Pancreas (tissue), 10 donors: ENCODE results near the gene NECAB3. TPM values are rescaled to one million over a fixed set of nuclear protein-coding genes. Genes with fewer than 3 reads are reported as not detected.
"Not testable (repeated sequence)": the region's sequence is repeated elsewhere in the genome, so short reads cannot be mapped to it uniquely, and the experiment has no call there.

ENCODE experiments used
- ATAC-seq, 4 donors: fragments of 200-7000 bp; cut with Tn5 transposase; one replicate each; pipeline versions ENCODE4 v1.8.0 to v1.9.1; 2020; ENCODE audit warnings: mild to moderate bottlenecking in 4 of 4, moderate library complexity in 4 of 4
- DNase-seq, 6 donors: peaks; one replicate each; pipeline ENCODE4 v3.0.0-alpha.2; 2020
- FAIRE-seq: peaks from 2 replicates; lab custom pipeline; 2012; peaks lifted over from hg19 to GRCh38; lab: Jason Lieb, UNC
- H3K27ac ChIP-seq, 4 donors: fragments of 200-600 bp; sonication (generic); 1 replicate in 3 of 4; 2 replicates in 1 of 4; pipeline versions ENCODE4 v1.5.0 to v1.8.0; 2020
- H3K27me3 ChIP-seq, 4 donors: fragments of 200-600 bp; one replicate each; pipeline ENCODE4 v1.8.0; 2021
- H3K36me3 ChIP-seq, 3 donors: fragments of 200-600 bp; sonication (generic) in 1 of 3; one replicate each; pipeline versions ENCODE4 v1.5.0 to v1.8.0; 2020 to 2021
- H3K4me1 ChIP-seq, 3 donors: fragments of 200-600 bp; one replicate each; pipeline ENCODE4 v1.8.0; 2021
- H3K4me3 ChIP-seq, 4 donors: fragments of 200-600 bp; sonication (generic) in 2 of 4; one replicate each; pipeline versions ENCODE4 v1.5.0 to v1.8.0; 2020 to 2021
- H3K9me3 ChIP-seq, 4 donors: fragments of 200-600 bp; one replicate each; pipeline ENCODE4 v1.8.0; 2021
- WGBS, 2 donors: extraction: QIAGEN DNeasy Blood & Tissue Kit; methylation state at CpG; one replicate each; pipeline ENCODE4 v1.1.7; 2013; 5-methylcytosine and 5-hydroxymethylcytosine counted together
- intact Hi-C, 3 donors: fragments of 100-400 bp; cut with DNase I; formaldehyde crosslinking; loops; one replicate each; pipeline versions ENCODE4 v1.11.1 to v1.14.2; 2022
- polyA plus RNA-seq, 2 donors: library from polyadenylated mRNA; stranded (reverse); fragments of 200-250 nt; gene quantifications; one replicate each; pipeline ENCODE4 v1.2.3, GENCODE V29; 2013
- total RNA-seq, 6 donors: library from RNA; stranded (reverse); fragmentation: NEBNext Ultra II Directional in 4 of 6; extraction: Animal tissue kit (Norgen Biotek cat#: 25700) in 4 of 6; gene quantifications; one replicate each; pipeline versions ENCODE4 v1.2.1 to v1.2.4, GENCODE V29; 2021 to 2023
- TF ChIP-seq, protein P1 (sequence below), 4 donors: fragments of 200-600 bp; sonication (generic) in 3 of 4; IDR thresholded peaks; one replicate each; pipeline versions ENCODE4 v1.5.0 to v1.8.0; 2021; ENCODE audit warnings: antibody characterized with exemption in 4 of 4
- donor health status: healthy with polysubstance abuse.
- donor health status: DM: no; HTN: no; CAD: no; lungs with moderate emphysema.
- donor health status: DM: no; HTN: no; CAD: no.
- donor health status: control.
- donor health status: control.
- donor health status: Bipolar disorder and iron deficiency.
- donor health status: DM: yes; HTN: yes; CAD: no.
- donor health status: DM: no; HTN: no; CAD: no.
- donor health status: DM: no; HTN: no; CAD: no.
- donor health status: DM: yes; HTN: yes; CAD: no.

The NECAB3 gene
- total and polyA plus RNA-seq, 8 donors, result 15.8 to 40.0 (median 19.5) TPM

GRCh38 chr20:33650111-33650752 lies 24.0 kb downstream of the NECAB3 start:
- peaks cover 0 to 4% (median under 1%) of the 10 kb centered on the region in 3 donors for H3K36me3 ChIP-seq
- intact Hi-C loops, result no loop called here
- FAIRE-seq, result no peak
- no peak overlapping the region for H3K4me3 ChIP-seq
- peaks cover 32 to 39% (median 37%) of the 10 kb centered on the region in 3 donors for H3K4me1 ChIP-seq
- no peak overlapping the region for H3K27ac ChIP-seq
- TF ChIP-seq, protein P1, sequence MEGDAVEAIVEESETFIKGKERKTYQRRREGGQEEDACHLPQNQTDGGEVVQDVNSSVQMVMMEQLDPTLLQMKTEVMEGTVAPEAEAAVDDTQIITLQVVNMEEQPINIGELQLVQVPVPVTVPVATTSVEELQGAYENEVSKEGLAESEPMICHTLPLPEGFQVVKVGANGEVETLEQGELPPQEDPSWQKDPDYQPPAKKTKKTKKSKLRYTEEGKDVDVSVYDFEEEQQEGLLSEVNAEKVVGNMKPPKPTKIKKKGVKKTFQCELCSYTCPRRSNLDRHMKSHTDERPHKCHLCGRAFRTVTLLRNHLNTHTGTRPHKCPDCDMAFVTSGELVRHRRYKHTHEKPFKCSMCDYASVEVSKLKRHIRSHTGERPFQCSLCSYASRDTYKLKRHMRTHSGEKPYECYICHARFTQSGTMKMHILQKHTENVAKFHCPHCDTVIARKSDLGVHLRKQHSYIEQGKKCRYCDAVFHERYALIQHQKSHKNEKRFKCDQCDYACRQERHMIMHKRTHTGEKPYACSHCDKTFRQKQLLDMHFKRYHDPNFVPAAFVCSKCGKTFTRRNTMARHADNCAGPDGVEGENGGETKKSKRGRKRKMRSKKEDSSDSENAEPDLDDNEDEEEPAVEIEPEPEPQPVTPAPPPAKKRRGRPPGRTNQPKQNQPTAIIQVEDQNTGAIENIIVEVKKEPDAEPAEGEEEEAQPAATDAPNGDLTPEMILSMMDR (IDR thresholded peaks at IDR 0.05), result no peak
- no peaks in the 10 kb centered on the region for H3K27me3 ChIP-seq
- no peak for ATAC-seq
- no peaks in the 10 kb centered on the region for H3K9me3 ChIP-seq
- DNase-seq, result peak in 1 of 6 donors; percentile 43
- 88 to 91% methylated on average over 11 of the region's 11 CpGs for WGBS, 2 donors

- intact Hi-C loops, result no loop called here
- DNase-seq (peak in 2 of 6 donors; percentile 20 to 40), FAIRE-seq (no peak), ATAC-seq (peak in 1 of 4 donors; percentile 18)
- Histone ChIP-seq H3K27ac (no peak overlapping the region), H3K9me3 (no peaks in the 10 kb centered on the region), H3K4me3 (no peak overlapping the region), H3K27me3 (no peaks in the 10 kb centered on the region), H3K4me1 (peaks cover 23 to 29% (median 27%) of the 10 kb centered on the region in 3 donors), H3K36me3 (peaks cover 0 to 14% (median 6%) of the 10 kb centered on the region in 3 donors)
- TF ChIP-seq, protein P1 (IDR thresholded peaks at IDR 0.05), result no peak
- 78 to 82% methylated on average over 19 of the region's 19 CpGs for WGBS, 2 donors
Measured at GRCh38 chr20:33649201-33649681, 25.0 kb downstream of the NECAB3 start.

DNA sequence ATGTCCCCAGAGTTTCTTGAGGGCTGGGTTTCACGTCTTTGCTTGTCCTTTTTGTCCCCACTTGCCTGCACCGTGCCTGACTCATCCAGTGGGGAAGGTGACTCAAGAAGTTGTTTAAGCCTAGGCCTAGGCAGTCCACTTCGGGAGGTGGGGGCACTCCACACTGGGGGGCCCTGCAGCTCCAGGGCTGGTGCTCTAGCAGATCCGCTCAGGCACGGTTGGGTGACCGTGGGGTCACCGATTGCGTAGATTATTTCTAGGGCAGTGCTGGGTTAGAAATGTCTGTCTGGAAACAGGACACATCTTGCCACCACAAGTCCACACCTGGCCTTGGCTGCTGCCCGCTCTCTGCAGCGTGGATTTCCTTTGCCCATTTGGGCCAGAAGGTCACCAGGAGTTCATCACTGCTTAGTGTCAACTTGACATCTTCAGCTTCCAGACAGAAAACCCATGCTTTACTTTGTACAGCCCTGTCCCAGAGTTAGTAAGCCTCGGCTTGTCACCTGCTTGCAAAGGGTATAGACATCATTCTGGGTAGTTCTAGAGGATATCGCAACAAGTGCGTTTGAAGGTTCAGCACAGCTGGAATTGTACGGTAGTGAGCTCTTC lies 25.7 kb downstream of the NECAB3 start:
- ATAC-seq, result peak in 1 of 4 donors; percentile 17
- no peaks in the 10 kb centered on the region for H3K9me3 ChIP-seq
- no peak for FAIRE-seq
- H3K27ac ChIP-seq, result peak overlapping the region in 2 of 4 donors; percentile 50 to 60
- peak in 2 of 6 donors; percentile 18 to 43 for DNase-seq
- peaks cover 0 to 18% (median 6%) of the 10 kb centered on the region in 3 donors for H3K36me3 ChIP-seq
- intact Hi-C loops, result no loop called here
- 85 to 92% methylated on average over 14 of the region's 14 CpGs for WGBS, 2 donors
- TF ChIP-seq, protein P1 (IDR thresholded peaks at IDR 0.05), result no peak
- no peak overlapping the region for H3K4me3 ChIP-seq
- H3K27me3 ChIP-seq, result no peaks in the 10 kb centered on the region
- peaks cover 18 to 23% (median 22%) of the 10 kb centered on the region in 3 donors for H3K4me1 ChIP-seq

DNA sequence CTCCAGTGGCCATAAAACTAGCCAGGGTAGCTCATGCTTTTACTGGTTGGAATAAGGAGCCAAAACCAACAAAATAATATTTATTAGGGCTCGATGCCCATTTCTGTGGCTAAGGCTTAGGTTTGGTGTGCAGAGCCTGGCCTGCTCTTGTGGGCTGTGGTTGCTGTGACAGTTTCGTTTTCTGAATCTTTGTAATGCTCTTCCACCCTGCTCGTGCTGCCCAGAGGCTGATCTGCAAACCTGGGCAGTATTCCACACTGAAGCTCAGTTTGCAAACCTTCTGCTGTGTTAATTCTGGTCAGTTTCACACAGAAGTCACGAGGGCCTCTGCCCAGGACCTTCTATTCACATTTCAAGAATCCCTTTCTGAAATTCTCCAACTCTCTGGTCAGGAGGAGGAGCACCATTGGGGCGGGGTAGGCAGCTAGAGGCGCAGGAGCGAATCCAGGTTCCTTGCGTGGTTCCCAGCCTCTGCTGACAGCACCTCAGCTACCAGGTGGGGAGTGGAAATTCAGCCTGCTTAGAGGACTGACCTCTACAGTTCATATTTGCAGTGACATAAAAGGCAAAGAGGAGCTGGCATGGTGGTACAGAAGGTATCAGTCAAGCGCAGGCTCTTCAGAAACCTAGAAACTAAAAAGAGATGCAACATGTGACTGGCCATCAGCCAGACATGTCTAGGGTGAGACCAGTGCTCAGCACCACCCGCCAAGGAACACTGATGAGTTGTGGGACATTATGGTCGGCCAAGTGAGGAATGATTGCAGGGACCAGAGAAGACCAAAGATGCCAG lies 26.4 kb downstream of the NECAB3 start:
- Histone ChIP-seq H3K4me3 (peak overlapping the region in 1 of 4 donors; percentile 25), H3K27ac (peak overlapping the region; percentile 33 to 60 (median 44)), H3K27me3 (no peaks in the 10 kb centered on the region), H3K9me3 (no peaks in the 10 kb centered on the region), H3K4me1 (peaks cover 13 to 16% (median 15%) of the 10 kb centered on the region in 3 donors), H3K36me3 (peaks cover 0 to 18% (median 6%) of the 10 kb centered on the region in 3 donors)
- 37 to 46% methylated on average over 11 of the region's 11 CpGs for whole genome bisulfite sequencing, 2 donors
- FAIRE-seq, result no peak
- TF ChIP-seq, protein P1 (IDR thresholded peaks at IDR 0.05), result no peak
- intact Hi-C loops, result no loop called here
- peak; percentile 76 to 85 (median 83) for ATAC-seq
- DNase-seq, result peak in 2 of 6 donors; percentile 35 to 45

DNA sequence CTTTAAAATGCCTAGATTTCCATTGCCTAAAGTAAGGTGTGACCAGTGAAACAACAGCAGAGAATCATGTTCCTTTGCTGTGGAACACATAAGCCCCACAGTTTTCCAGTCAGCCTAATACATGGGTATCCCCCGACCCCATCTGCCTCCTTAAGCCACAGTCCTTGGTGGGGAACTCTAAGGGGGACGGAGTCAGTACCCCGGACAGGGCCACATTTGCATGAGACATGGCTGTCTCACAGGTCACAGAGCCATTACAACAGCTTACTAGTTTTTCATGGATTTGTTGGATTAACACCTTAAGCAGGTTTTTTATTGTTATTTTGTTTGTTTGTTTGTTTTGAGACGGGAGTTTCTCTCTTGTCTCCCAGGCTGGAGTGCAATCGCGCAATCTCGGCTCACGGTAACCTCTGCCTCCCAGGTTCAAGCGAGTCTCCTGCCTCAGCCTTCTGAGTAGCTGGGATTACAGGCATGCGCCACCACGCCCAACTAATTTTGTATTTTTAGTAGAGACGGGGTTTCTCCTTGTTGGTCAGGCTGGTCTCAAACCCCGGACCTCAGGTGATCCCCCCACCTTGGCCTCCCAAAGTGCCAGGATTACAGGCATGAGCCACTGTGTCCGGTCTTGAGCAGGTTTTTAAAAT lies 27.1 kb downstream of the NECAB3 start:
- H3K9me3 ChIP-seq, intact Hi-C loops, FAIRE-seq, DNase-seq, H3K27me3 ChIP-seq: not testable (repeated sequence)
- ATAC-seq, result peak in 3 of 4 donors; percentile 17 to 27 (median 24)
- WGBS, 2 donors, result 42 to 45% methylated on average over 14 of the region's 14 CpGs
- Histone ChIP-seq H3K27ac (peak overlapping the region; percentile 33 to 60 (median 44)), H3K4me1 (peaks cover 11 to 14% (median 13%) of the 10 kb centered on the region in 3 donors), H3K36me3 (peaks cover 0 to 18% (median 6%) of the 10 kb centered on the region in 3 donors), H3K4me3 (peak overlapping the region in 1 of 4 donors; percentile 25)
